GM12801 (cell line): ENCODE data around the gene PLCG2.

Experiments
- TF ChIP-seq, protein P1 (sequence below): IDR thresholded peaks from one replicate; pipeline ENCODE4 v1.5.1; 2011; ENCODE audit warnings: control low read depth; ENCODE audit not compliant: insufficient read length; ENCODE audit errors: extremely low read depth

Gene PLCG2

DNA sequence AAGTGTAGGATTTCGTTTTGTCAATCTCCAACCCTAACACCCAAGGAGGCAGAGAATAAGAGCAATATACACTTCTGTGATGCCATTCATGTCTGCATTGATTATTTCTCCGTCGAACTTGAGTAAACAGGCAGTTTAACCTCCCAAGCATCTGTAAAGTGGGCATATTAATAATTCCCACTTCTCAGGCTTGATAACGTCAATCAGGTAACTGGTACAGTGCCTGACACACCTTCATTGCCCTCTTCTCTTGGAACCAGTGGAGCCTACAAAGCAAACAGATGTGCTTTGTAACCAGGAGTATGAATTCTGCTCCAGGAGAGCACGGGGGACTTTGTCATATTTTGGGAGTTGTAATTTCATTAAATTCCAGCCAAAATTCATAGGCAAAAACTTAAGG is 32.5 kb upstream of the PLCG2 start:
- TF ChIP-seq, protein P1, sequence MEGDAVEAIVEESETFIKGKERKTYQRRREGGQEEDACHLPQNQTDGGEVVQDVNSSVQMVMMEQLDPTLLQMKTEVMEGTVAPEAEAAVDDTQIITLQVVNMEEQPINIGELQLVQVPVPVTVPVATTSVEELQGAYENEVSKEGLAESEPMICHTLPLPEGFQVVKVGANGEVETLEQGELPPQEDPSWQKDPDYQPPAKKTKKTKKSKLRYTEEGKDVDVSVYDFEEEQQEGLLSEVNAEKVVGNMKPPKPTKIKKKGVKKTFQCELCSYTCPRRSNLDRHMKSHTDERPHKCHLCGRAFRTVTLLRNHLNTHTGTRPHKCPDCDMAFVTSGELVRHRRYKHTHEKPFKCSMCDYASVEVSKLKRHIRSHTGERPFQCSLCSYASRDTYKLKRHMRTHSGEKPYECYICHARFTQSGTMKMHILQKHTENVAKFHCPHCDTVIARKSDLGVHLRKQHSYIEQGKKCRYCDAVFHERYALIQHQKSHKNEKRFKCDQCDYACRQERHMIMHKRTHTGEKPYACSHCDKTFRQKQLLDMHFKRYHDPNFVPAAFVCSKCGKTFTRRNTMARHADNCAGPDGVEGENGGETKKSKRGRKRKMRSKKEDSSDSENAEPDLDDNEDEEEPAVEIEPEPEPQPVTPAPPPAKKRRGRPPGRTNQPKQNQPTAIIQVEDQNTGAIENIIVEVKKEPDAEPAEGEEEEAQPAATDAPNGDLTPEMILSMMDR = no peak

DNA sequence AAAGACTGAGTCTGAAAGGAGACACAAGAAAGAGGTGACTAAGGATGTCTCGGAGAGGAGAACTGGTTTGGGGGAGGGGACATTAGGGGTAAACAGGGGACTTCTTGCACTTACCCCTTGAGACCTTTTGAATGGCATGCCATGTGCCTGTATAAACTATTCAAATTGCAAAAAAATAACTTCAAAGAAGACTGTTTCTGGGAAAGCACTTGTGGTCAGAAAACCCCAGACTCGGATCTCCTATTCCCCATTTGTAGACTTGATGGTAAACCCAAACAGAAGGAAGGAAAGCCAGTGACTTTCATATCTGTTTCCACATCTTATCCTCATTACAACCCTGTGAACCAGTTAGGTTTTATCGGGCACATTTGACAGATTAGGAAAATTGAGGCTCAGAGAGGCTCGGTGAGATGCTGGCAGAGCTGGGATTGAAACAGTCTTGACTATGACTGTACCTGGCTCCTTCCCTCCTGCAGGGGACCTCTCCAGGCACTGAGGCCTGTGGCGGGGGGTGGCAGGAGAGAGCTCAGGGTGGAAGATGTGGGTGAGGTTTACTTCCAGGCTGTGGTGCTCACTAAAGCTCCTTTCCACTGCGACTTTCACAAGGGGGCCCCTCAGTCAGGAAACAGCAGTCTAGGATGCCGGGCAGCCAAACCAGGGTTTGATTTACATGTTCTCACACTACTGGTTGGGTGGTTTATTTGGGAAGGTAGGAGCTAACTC is 30.5 kb upstream of the PLCG2 start:
- TF ChIP-seq, protein P1 = no peak

DNA sequence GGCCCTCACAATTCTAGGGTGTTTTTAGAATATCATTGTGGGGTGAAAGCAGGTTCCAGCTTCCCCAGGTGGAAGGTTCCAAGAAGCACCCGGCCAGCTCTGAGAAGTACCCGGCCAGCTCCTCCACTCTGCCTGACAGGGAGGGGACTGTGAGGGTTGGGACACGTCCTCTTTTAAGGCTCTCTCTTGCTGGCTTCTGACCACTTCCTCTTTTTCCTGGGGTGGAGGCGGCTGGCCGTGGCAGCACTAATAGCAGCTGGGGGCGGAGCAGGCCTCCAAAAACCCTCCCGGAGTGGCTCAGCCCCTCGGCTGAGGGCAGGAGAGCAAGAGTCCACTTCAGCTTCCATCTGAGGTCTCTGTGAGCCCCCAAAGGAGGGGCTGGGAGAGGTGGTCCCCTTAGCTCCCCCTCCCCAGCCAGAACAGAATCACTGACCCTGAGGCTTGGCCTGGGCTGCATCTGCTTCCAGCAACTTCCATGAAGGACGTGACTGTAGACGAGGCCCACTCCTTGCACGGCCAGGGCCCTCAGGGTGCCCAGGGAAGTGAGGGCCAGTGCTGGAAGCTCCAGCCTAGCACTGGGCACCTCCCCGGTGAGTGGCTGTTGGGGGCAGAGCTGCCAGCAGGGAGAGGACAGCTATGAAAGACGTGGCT is 26.7 kb upstream of the PLCG2 start:
- TF ChIP-seq, protein P1 = no peak

GRCh38 chr16:81752876-81753227 is 26.2 kb upstream of the PLCG2 start:
- TF ChIP-seq, protein P1 = no peak

DNA sequence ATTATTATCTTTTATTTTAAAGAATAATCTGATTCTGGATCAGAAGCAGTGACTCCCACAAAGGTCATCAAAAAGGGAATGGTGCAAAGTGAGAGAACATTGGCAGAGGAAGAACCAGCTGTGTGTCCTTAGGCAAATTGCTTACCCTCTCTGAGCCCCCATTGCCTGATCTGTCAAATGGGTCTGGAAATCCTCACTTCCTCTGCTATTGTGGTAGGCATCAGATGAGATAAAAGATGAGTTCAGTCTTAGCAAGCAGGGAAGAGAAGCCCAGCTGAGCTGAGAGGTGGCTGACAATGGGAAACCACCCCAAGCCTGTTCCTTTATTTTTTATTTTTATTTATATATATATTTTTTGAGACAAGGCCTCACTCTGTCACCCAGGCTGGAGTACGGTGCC is 24.2 kb upstream of the PLCG2 start:
- TF ChIP-seq, protein P1 = no peak

DNA sequence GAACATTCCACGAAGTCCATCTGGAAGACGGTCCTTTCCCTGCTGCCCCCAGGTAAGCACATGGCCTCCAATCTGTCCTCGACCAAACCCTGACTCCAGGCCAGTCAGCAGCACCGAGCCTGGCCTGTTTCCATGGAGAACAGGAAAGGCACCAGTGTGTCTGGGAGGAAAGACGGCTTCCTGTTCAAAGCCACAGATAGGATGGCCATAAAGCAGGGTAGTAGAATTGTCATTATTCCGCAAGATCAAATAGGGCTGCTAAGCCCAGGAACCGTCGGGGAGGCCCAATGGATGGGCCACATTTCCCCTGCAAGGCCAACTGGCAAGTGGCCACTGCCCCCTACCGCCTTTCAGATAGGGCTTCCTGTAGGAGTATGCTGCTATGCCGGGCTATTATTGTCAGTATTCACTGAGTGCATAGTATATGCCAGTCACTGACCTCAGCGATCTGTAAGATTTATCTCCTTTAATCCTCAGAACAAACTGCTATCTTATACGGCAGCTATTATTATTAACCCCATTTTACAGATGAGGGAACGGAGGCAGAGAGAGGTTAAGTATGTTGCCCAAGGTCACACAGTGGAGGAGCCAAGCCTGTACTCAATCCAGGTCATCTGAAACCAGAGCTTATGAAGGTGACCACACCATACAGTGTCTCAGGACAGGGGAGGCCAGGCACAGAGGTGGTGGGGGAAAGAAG is 23.0 kb upstream of the PLCG2 start:
- TF ChIP-seq, protein P1 = no peak

- TF ChIP-seq, protein P1 = no peak
Observed at GRCh38 chr16:81756615-81757356, 22.3 kb upstream of the PLCG2 start.
